Breast epithelium (tissue), 4 donors: ENCODE measurements around the gene AP5S1. TPM values are rescaled to one million over a fixed set of nuclear protein-coding genes. Genes with fewer than 3 reads are reported as not detected.

Experiments
- DNase-seq, 2 donors: peaks; one replicate each; pipeline ENCODE4 v3.0.0-alpha.2; 2019; ENCODE audit warnings: low spot score in 2 of 2
- H3K27ac ChIP-seq, 2 donors: fragments of 200-600 bp; sonication (generic) in 1 of 2; one replicate each; pipeline ENCODE4 v1.5.1; 2016 to 2019; ENCODE audit warnings: mild to moderate bottlenecking in 1 of 2
- H3K27me3 ChIP-seq, 2 donors: fragments of 200-600 bp; sonication (generic) in 1 of 2; one replicate each; pipeline versions ENCODE4 v1.5.1 to v1.6.0; 2017 to 2019; ENCODE audit warnings: control low read depth in 1 of 2, mild to moderate bottlenecking in 1 of 2
- H3K36me3 ChIP-seq: fragments of 200-600 bp; one replicate; pipeline ENCODE4 v1.5.1; 2019
- H3K4me1 ChIP-seq, 2 donors: fragments of 200-600 bp; sonication (generic); one replicate each; pipeline ENCODE4 v1.5.1; 2016 to 2019; ENCODE audit warnings: control low read depth in 1 of 2
- H3K4me3 ChIP-seq, 3 donors: fragments of 200-600 bp; sonication (generic); 1 replicate in 2 of 3; 2 replicates in 1 of 3; pipeline ENCODE4 v1.5.1; 2016 to 2019; ENCODE audit warnings: mild to moderate bottlenecking in 3 of 3, moderate library complexity in 2 of 3
- H3K9me3 ChIP-seq, 2 donors: fragments of 200-600 bp; sonication (generic) in 1 of 2; one replicate each; pipeline ENCODE4 v1.5.1; 2016 to 2019; ENCODE audit warnings: control low read depth in 1 of 2
- POLR2A ChIP-seq: fragments of 450-650 bp; IDR thresholded peaks from one replicate; pipeline ENCODE4 v1.6.1; 2016; ENCODE audit warnings: antibody characterized with exemption, mild to moderate bottlenecking, moderate library complexity
- POLR2AphosphoS5 ChIP-seq, 3 donors: sonication (generic); formaldehyde crosslinking; IDR thresholded peaks; one replicate each; pipeline ENCODE4 v1.6.1; 2017; ENCODE audit warnings: antibody characterized with exemption in 3 of 3
- intact Hi-C: fragments of 100-400 bp; cut with DNase I; formaldehyde crosslinking; loops from one replicate; pipeline ENCODE4 v1.15.1; 2023; ENCODE audit warnings: low total_unique reads
- total RNA-seq, 3 donors: library from RNA; depleted of rRNA; stranded (reverse); fragments of >200 nt; gene quantifications; one replicate each; pipeline ENCODE4 v1.1.0, GENCODE V29; 2016
- TF ChIP-seq, protein P1 (sequence below), 3 donors: fragments of 450-650 bp; IDR thresholded peaks; one replicate each; pipeline ENCODE4 v1.5.1; 2016 to 2017; ENCODE audit warnings: antibody characterized with exemption in 3 of 3, mild to moderate bottlenecking in 3 of 3, moderate library complexity in 3 of 3

Gene AP5S1
- total RNA-seq, 3 donors from 2014 or later = 11.1 to 13.8 (median 11.8) TPM

DNA sequence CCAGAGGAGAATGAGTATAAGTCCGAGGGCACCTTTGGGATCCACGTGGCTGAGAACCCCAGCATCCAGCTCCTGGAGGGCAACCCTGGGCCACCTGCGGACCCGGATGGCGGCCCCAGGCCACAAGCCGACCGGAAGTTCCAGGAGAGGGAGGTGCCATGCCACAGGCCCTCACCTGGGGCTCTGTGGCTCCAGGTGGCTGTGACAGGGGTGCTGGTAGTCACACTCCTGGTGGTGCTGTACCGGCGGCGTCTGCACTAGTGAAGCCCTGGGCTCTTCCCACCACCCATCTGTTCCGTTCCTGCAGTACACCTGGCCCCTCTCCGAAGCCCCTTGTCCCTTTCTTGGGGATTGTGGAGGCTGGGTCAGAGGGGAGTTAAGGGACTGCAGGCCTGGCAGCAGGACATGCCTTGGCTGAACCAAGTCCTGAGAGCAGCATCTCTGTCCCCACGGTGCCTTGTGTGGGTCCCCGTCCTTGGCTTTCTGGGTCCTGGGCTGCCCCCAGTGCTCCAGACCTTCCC, 45.6 kb downstream of the AP5S1 start:
- Histone ChIP-seq H3K4me3 (no peak overlapping the region), H3K4me1 (no peaks in the 10 kb centered on the region), H3K36me3 (no peaks in the 10 kb centered on the region), H3K27me3 (no peaks in the 10 kb centered on the region), H3K27ac (peak overlapping the region in 1 of 2 donors; percentile 20), H3K9me3 (no peaks in the 10 kb centered on the region)
- intact Hi-C loops = no loop called here
- DNase-seq = no peak
- TF ChIP-seq POLR2A (no peak), POLR2AphosphoS5 (IDR thresholded peaks at IDR 0.05) (no peak)
- TF ChIP-seq, protein P1, sequence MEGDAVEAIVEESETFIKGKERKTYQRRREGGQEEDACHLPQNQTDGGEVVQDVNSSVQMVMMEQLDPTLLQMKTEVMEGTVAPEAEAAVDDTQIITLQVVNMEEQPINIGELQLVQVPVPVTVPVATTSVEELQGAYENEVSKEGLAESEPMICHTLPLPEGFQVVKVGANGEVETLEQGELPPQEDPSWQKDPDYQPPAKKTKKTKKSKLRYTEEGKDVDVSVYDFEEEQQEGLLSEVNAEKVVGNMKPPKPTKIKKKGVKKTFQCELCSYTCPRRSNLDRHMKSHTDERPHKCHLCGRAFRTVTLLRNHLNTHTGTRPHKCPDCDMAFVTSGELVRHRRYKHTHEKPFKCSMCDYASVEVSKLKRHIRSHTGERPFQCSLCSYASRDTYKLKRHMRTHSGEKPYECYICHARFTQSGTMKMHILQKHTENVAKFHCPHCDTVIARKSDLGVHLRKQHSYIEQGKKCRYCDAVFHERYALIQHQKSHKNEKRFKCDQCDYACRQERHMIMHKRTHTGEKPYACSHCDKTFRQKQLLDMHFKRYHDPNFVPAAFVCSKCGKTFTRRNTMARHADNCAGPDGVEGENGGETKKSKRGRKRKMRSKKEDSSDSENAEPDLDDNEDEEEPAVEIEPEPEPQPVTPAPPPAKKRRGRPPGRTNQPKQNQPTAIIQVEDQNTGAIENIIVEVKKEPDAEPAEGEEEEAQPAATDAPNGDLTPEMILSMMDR (IDR thresholded peaks at IDR 0.05) = no peak

DNA sequence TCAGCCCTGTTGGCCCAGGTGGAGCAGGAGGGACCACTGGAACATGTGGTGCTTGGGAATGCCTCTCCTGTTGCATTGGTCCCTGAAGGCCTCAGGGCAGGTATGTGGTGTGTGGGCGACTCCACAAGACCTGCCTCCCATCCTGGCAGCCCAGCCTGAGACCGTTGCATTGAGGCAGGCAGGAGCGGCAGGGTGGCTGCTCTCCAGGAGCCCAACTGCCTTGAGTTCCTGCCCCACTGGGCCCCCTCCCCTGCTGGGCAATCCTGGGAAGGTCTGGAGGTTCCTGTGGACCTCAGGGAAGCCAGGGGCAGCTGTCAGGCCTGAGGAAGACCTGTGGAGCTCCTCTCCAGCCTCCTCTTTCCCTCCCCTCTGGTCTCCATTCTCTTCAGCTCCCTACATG, 46.1 kb downstream of the AP5S1 start:
- intact Hi-C loops = no loop called here
- H3K9me3 ChIP-seq = no peaks in the 10 kb centered on the region

DNA sequence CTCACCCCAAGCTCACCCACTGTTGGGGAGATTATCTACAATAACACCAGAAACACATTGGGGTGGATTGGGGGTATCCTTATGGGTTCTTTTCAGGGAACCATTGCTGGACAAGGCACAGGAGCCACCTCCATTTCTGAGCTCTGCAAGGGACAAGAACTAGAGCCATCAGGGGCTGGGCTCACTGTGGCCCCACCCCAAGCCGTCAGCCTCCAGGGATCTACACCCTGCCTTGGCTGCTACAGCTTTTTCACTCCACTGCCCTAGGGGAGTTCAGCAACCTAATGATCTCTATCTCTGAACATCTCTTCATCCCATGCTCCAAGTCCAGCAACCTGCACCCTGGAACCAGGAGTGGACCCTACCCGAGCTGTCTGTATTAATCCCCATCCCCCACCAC, 47.5 kb downstream of the AP5S1 start:
- Histone ChIP-seq H3K27me3 (no peaks in the 10 kb centered on the region), H3K9me3 (no peaks in the 10 kb centered on the region), H3K4me3 (no peak overlapping the region), H3K27ac (no peak overlapping the region), H3K4me1 (no peaks in the 10 kb centered on the region), H3K36me3 (no peaks in the 10 kb centered on the region)
- intact Hi-C loops = no loop called here
- DNase-seq = no peak
- TF ChIP-seq, protein P1 (IDR thresholded peaks at IDR 0.05) = no peak
- TF ChIP-seq POLR2AphosphoS5 (IDR thresholded peaks at IDR 0.05) (no peak), POLR2A (no peak)

More for the DNA sequence above, 46.1 kb downstream of the AP5S1 start:
- peak overlapping the region; percentile 13 to 20 for H3K27ac ChIP-seq
- no peaks in the 10 kb centered on the region for H3K36me3 ChIP-seq
- no peaks in the 10 kb centered on the region for H3K27me3 ChIP-seq
- DNase-seq = peak in 1 of 2 donors; percentile 88
- H3K4me1 ChIP-seq = no peaks in the 10 kb centered on the region
- no peak overlapping the region for H3K4me3 ChIP-seq
- TF ChIP-seq, protein P1 (IDR thresholded peaks at IDR 0.05) = no peak
- TF ChIP-seq POLR2AphosphoS5 (IDR thresholded peaks at IDR 0.05) (no peak), POLR2A (no peak)

- Histone ChIP-seq H3K27me3 (no peaks in the 10 kb centered on the region), H3K4me1 (peaks cover 0 to 8% of the 10 kb centered on the region in 2 donors), H3K9me3 (no peaks in the 10 kb centered on the region), H3K27ac (no peak overlapping the region), H3K36me3 (no peaks in the 10 kb centered on the region), H3K4me3 (no peak overlapping the region)
- TF ChIP-seq POLR2A (no peak), POLR2AphosphoS5 (IDR thresholded peaks at IDR 0.05) (no peak)
- TF ChIP-seq, protein P1 (IDR thresholded peaks at IDR 0.05) = no peak
- no peak for DNase-seq
- intact Hi-C loops = no loop called here
Measured at GRCh38 chr20:3869839-3870634, 49.7 kb downstream of the AP5S1 start.

GRCh38 chr20:3871550-3872265, 51.4 kb downstream of the AP5S1 start:
- intact Hi-C loops = no loop called here
- Histone ChIP-seq H3K27me3 (no peaks in the 10 kb centered on the region), H3K4me1 (peaks cover 0 to 8% of the 10 kb centered on the region in 2 donors), H3K4me3 (no peak overlapping the region), H3K36me3 (no peaks in the 10 kb centered on the region), H3K9me3 (no peaks in the 10 kb centered on the region), H3K27ac (peak overlapping the region in 1 of 2 donors; percentile 10)
- no peak for DNase-seq
- TF ChIP-seq, protein P1 (IDR thresholded peaks at IDR 0.05) = no peak
